ENCODE data around the gene PRKCH.

GRCh38 chr14:61565181-61565580 is 243.8 kb downstream of the PRKCH start:
- no peak for TF ChIP-seq CTCF (IDR thresholded peaks at IDR 0.05)
- no peak for TF ChIP-seq ZFX (IDR thresholded peaks at IDR 0.05; ENCODE audit: borderline replicate concordance)

All from 22Rv1 (cell line).